Activated CD8-positive, alpha-beta memory T cell treated with anti-CD3 and anti-CD28 coated beads, Interleukin-2, amount 10 ng/mL, durations not matched to agents 7 days and 5 days (primary cell): ENCODE data around the gene TMED7. TPM values are rescaled to one million over a fixed set of nuclear protein-coding genes. Genes with fewer than 3 reads are reported as not detected.

ENCODE experiments used
- ATAC-seq: fragments of 150-1000 bp; cut with Tn5 transposase; one replicate; pipeline ENCODE4 v1.10.0; 2021; ENCODE audit warnings: moderate library complexity
- CTCF ChIA-PET: fragments of 350-600 bp; sonication (Branson Sonifier 250); formaldehyde crosslinking; loops from one replicate; lab custom pipeline; 2021; ENCODE audit warnings: antibody characterized with exemption; lab: Charles Lee
- DNase-seq: peaks from one replicate; pipeline ENCODE4 v3.0.0-alpha.2; 2020
- H3K27ac Mint-ChIP-seq: one replicate; pipeline ENCODE4 v1.8.0; 2021; ENCODE audit warnings: mild to moderate bottlenecking, mixed read lengths
- H3K27me3 Mint-ChIP-seq: one replicate; pipeline ENCODE4 v1.8.0; 2021; ENCODE audit warnings: mixed read lengths
- H3K36me3 Mint-ChIP-seq: one replicate; pipeline ENCODE4 v1.8.0; 2021; ENCODE audit warnings: mild to moderate bottlenecking, mixed read lengths
- H3K4me1 Mint-ChIP-seq: one replicate; pipeline ENCODE4 v1.8.0; 2021; ENCODE audit warnings: mixed read lengths
- H3K4me3 Mint-ChIP-seq: one replicate; pipeline ENCODE4 v1.8.0; 2021; ENCODE audit warnings: mild to moderate bottlenecking, moderate library complexity, mixed read lengths
- H3K9me3 Mint-ChIP-seq: one replicate; pipeline ENCODE4 v1.8.0; 2022; ENCODE audit warnings: low read depth, mixed read lengths
- total RNA-seq, 2 experiments: library from RNA; stranded (reverse); gene quantifications; one replicate each; pipeline ENCODE4 v1.2.3, GENCODE V29; 2021

The TMED7 gene
- total RNA-seq, 2 experiments from 2014 or later = 41.8 to 44.3 TPM

GRCh38 chr5:115644046-115644445, 18.2 kb upstream of the TMED7 start:
- Mint-ChIP-seq H3K27me3 (peaks cover 66% of the 10 kb centered on the region), H3K9me3 (no peaks in the 10 kb centered on the region), H3K4me3 (no peak overlapping the region), H3K36me3 (no peaks in the 10 kb centered on the region), H3K4me1 (peaks cover 6% of the 10 kb centered on the region), H3K27ac (no peak overlapping the region)
- CTCF ChIA-PET = no interaction called here
- no peak for DNase-seq
- no peak for ATAC-seq

- no peaks in the 10 kb centered on the region for H3K9me3 Mint-ChIP-seq
- CTCF ChIA-PET = interaction anchor here (1.2 to 1.5 kb wide), 2 partner anchors 18 to 199 kb away, joined by 3 to 4 read pairs; partner anchors contain the start of genes AP3S1 and ATG12
- ATAC-seq (no peak), DNase-seq (no peak)
- no peak overlapping the region for H3K27ac Mint-ChIP-seq
- H3K4me1 Mint-ChIP-seq = peaks cover 21% of the 10 kb centered on the region
- peaks cover 71% of the 10 kb centered on the region for H3K27me3 Mint-ChIP-seq
- H3K36me3 Mint-ChIP-seq = no peaks in the 10 kb centered on the region
- H3K4me3 Mint-ChIP-seq = no peak overlapping the region
Observed at GRCh38 chr5:115641948-115642347, 16.1 kb upstream of the TMED7 start.

- no peak for DNase-seq
- Mint-ChIP-seq H3K4me1 (peaks cover 35% of the 10 kb centered on the region), H3K9me3 (no peaks in the 10 kb centered on the region), H3K4me3 (no peak overlapping the region), H3K27ac (no peak overlapping the region), H3K27me3 (peaks cover 80% of the 10 kb centered on the region), H3K36me3 (no peaks in the 10 kb centered on the region)
- CTCF ChIA-PET = interaction anchor here (1.0 to 1.4 kb wide), 2 partner anchors 12 to 199 kb away, joined by 3 read pairs; no protein-coding TSS in a partner anchor
- no peak for ATAC-seq
Observed at GRCh38 chr5:115640274-115640673, 14.4 kb upstream of the TMED7 start.

GRCh38 chr5:115639377-115639776, 13.5 kb upstream of the TMED7 start:
- CTCF ChIA-PET = no interaction called here
- no peak overlapping the region for H3K27ac Mint-ChIP-seq
- ATAC-seq = no peak
- DNase-seq = no peak
- no peak overlapping the region for H3K4me3 Mint-ChIP-seq
- H3K36me3 Mint-ChIP-seq = no peaks in the 10 kb centered on the region
- peaks cover 73% of the 10 kb centered on the region for H3K27me3 Mint-ChIP-seq
- H3K9me3 Mint-ChIP-seq = no peaks in the 10 kb centered on the region
- peaks cover 40% of the 10 kb centered on the region for H3K4me1 Mint-ChIP-seq

GRCh38 chr5:115637507-115637906, 11.7 kb upstream of the TMED7 start:
- no peaks in the 10 kb centered on the region for H3K36me3 Mint-ChIP-seq
- H3K4me3 Mint-ChIP-seq = no peak overlapping the region
- DNase-seq = no peak
- ATAC-seq = no peak
- peaks cover 54% of the 10 kb centered on the region for H3K4me1 Mint-ChIP-seq
- no peaks in the 10 kb centered on the region for H3K9me3 Mint-ChIP-seq
- H3K27ac Mint-ChIP-seq = no peak overlapping the region
- H3K27me3 Mint-ChIP-seq = peaks cover 71% of the 10 kb centered on the region
- CTCF ChIA-PET = interaction anchor here (0.9 to 1.3 kb wide), 2 partner anchors 49 to 203 kb away, joined by 3 to 4 read pairs; no protein-coding TSS in a partner anchor

GRCh38 chr5:115636008-115636407, 10.2 kb upstream of the TMED7 start:
- H3K9me3 Mint-ChIP-seq = no peaks in the 10 kb centered on the region

GRCh38 chr5:115634343-115635132, 8.7 kb upstream of the TMED7 start:
- Mint-ChIP-seq H3K27ac (peak overlapping the region; percentile 65), H3K9me3 (no peaks in the 10 kb centered on the region), H3K4me3 (peak overlapping the region; percentile 60), H3K36me3 (no peaks in the 10 kb centered on the region), H3K4me1 (peaks cover 48% of the 10 kb centered on the region), H3K27me3 (peaks cover 50% of the 10 kb centered on the region)
- DNase-seq (peak; percentile 93), ATAC-seq (peak; percentile 86)
- CTCF ChIA-PET = interaction anchor here (0.9 to 2.7 kb wide), 11 partner anchors 10 to 760 kb away, joined by 3 to 32 read pairs (median 4); partner anchors contain the start of genes ATG12 and TMED7

More at GRCh38 chr5:115636008-115636407, 10.2 kb upstream of the TMED7 start:
- Mint-ChIP-seq H3K27me3 (peaks cover 64% of the 10 kb centered on the region), H3K4me1 (peaks cover 54% of the 10 kb centered on the region), H3K36me3 (no peaks in the 10 kb centered on the region), H3K27ac (no peak overlapping the region), H3K4me3 (no peak overlapping the region)
- no peak for ATAC-seq
- CTCF ChIA-PET = interaction anchor here (1.3 to 2.7 kb wide), 3 partner anchors 11 to 204 kb away, joined by 4 to 32 read pairs (median 20); partner anchors contain the start of genes ATG12 and TMED7
- no peak for DNase-seq

- Mint-ChIP-seq H3K27me3 (peaks cover 15% of the 10 kb centered on the region), H3K36me3 (no peaks in the 10 kb centered on the region), H3K4me3 (no peak overlapping the region), H3K9me3 (no peaks in the 10 kb centered on the region), H3K27ac (no peak overlapping the region), H3K4me1 (peaks cover 27% of the 10 kb centered on the region)
- DNase-seq (no peak), ATAC-seq (no peak)
- CTCF ChIA-PET = interaction anchor here (0.6 to 1.6 kb wide), 3 partner anchors 28 to 439 kb away, joined by 3 to 6 read pairs (median 5); partner anchors contain the start of gene TICAM2
Observed at GRCh38 chr5:115629903-115630302, 4.1 kb upstream of the TMED7 start.

GRCh38 chr5:115627295-115627865, 1.5 kb upstream of the TMED7 start:
- Mint-ChIP-seq H3K4me1 (peaks cover 19% of the 10 kb centered on the region), H3K27me3 (peaks cover 3% of the 10 kb centered on the region), H3K27ac (peak overlapping the region; percentile 15), H3K36me3 (peaks cover 3% of the 10 kb centered on the region), H3K4me3 (no peak overlapping the region), H3K9me3 (no peaks in the 10 kb centered on the region)
- CTCF ChIA-PET = interaction anchor here (1.0 kb wide), 1 partner anchor 38 kb away, joined by 3 read pairs; no protein-coding TSS in a partner anchor
- ATAC-seq = no peak
- DNase-seq = no peak

GRCh38 chr5:115626445-115626823, 598 bp upstream of the TMED7 start:
- peaks cover 7% of the 10 kb centered on the region for H3K36me3 Mint-ChIP-seq

GRCh38 chr5:115624994-115625393, 842 bp downstream of the TMED7 start:
- no peak overlapping the region for H3K4me3 Mint-ChIP-seq
- CTCF ChIA-PET = interaction anchor here (0.8 to 3.5 kb wide), 8 partner anchors 10 to 216 kb away, joined by 3 to 20 read pairs (median 4); partner anchors contain the start of genes ATG12 and TICAM2
- ATAC-seq (no peak), DNase-seq (no peak)
- no peak overlapping the region for H3K27ac Mint-ChIP-seq
- no peaks in the 10 kb centered on the region for H3K9me3 Mint-ChIP-seq
- peaks cover 17% of the 10 kb centered on the region for H3K36me3 Mint-ChIP-seq
- H3K27me3 Mint-ChIP-seq = no peaks in the 10 kb centered on the region
- H3K4me1 Mint-ChIP-seq = peaks cover 29% of the 10 kb centered on the region

More at GRCh38 chr5:115626445-115626823, 598 bp upstream of the TMED7 start:
- no peaks in the 10 kb centered on the region for H3K27me3 Mint-ChIP-seq
- no peak overlapping the region for H3K4me3 Mint-ChIP-seq
- CTCF ChIA-PET = interaction anchor here (3.5 kb wide), 1 partner anchor 8 kb away, joined by 20 read pairs; no protein-coding TSS in a partner anchor
- ATAC-seq (peak; percentile 31), DNase-seq (no peak)
- peaks cover 26% of the 10 kb centered on the region for H3K4me1 Mint-ChIP-seq
- no peak overlapping the region for H3K27ac Mint-ChIP-seq
- H3K9me3 Mint-ChIP-seq = no peaks in the 10 kb centered on the region

- no peak overlapping the region for H3K27ac Mint-ChIP-seq
Observed at GRCh38 chr5:115623658-115624057, 2.2 kb downstream of the TMED7 start.

GRCh38 chr5:115621365-115621900, 4.4 kb downstream of the TMED7 start:
- CTCF ChIA-PET = no interaction called here
- Mint-ChIP-seq H3K27ac (no peak overlapping the region), H3K4me1 (peaks cover 27% of the 10 kb centered on the region), H3K27me3 (no peaks in the 10 kb centered on the region), H3K36me3 (peaks cover 41% of the 10 kb centered on the region), H3K4me3 (no peak overlapping the region), H3K9me3 (no peaks in the 10 kb centered on the region)
- DNase-seq (no peak), ATAC-seq (no peak)

More at GRCh38 chr5:115623658-115624057, 2.2 kb downstream of the TMED7 start:
- H3K4me1 Mint-ChIP-seq = peaks cover 29% of the 10 kb centered on the region
- no peaks in the 10 kb centered on the region for H3K9me3 Mint-ChIP-seq
- H3K4me3 Mint-ChIP-seq = no peak overlapping the region
- ATAC-seq = no peak
- H3K27me3 Mint-ChIP-seq = no peaks in the 10 kb centered on the region
- CTCF ChIA-PET = interaction anchor here (2.1 to 3.5 kb wide), 2 partner anchors 11 to 22 kb away, joined by 12 to 20 read pairs; partner anchors contain the start of gene TICAM2
- H3K36me3 Mint-ChIP-seq = peaks cover 27% of the 10 kb centered on the region
- DNase-seq = no peak
